H9 (cell line): Measurements from ENCODE around the gene KCNK5. TPM values are rescaled to one million over a fixed set of nuclear protein-coding genes. Genes with fewer than 3 reads are reported as not detected.

ENCODE experiments used
- DNase-seq: peaks from one replicate; pipeline ENCODE4 v3.0.0-alpha.2; 2017
- H2AFZ ChIP-seq: one replicate; pipeline ENCODE4 v1.6.1; 2013; ENCODE audit warnings: mild to moderate bottlenecking, low read length, control low read depth, moderate library complexity
- H2AK5ac ChIP-seq: 2 replicates; pipeline ENCODE4 v1.6.1; 2013; ENCODE audit warnings: low read length, control low read depth, mixed read lengths; ENCODE audit not compliant: insufficient read length
- H2BK120ac ChIP-seq: one replicate; pipeline ENCODE4 v1.6.1; 2013; ENCODE audit warnings: low read depth, mild to moderate bottlenecking, low read length, control low read depth, inconsistent platforms; ENCODE audit not compliant: poor library complexity, severe bottlenecking
- H2BK12ac ChIP-seq: 2 replicates; pipeline ENCODE4 v1.6.1; 2013; ENCODE audit warnings: low read length, control low read depth, mixed read lengths, low read depth; ENCODE audit not compliant: insufficient read length
- H2BK15ac ChIP-seq: 2 replicates; pipeline ENCODE4 v1.6.1; 2013; ENCODE audit warnings: low read depth, low read length, control low read depth
- H2BK20ac ChIP-seq: one replicate; pipeline ENCODE4 v1.6.1; 2013; ENCODE audit warnings: low read depth, mild to moderate bottlenecking, low read length, control low read depth, inconsistent platforms; ENCODE audit not compliant: poor library complexity, severe bottlenecking
- H2BK5ac ChIP-seq: 2 replicates; pipeline ENCODE4 v1.6.1; 2013; ENCODE audit warnings: low read length, control low read depth, mixed read lengths; ENCODE audit not compliant: insufficient read length
- H3K14ac ChIP-seq: 2 replicates; pipeline ENCODE4 v1.6.1; 2013; ENCODE audit warnings: low read length, control low read depth; ENCODE audit not compliant: insufficient read depth
- H3K18ac ChIP-seq: 2 replicates; pipeline ENCODE4 v1.6.1; 2013; ENCODE audit warnings: low read depth, mild to moderate bottlenecking, mixed read lengths, low read length, control low read depth; ENCODE audit not compliant: insufficient read length
- H3K23ac ChIP-seq: 2 replicates; pipeline ENCODE4 v1.6.1; 2013; ENCODE audit warnings: low read length, control low read depth, mixed read lengths, low read depth; ENCODE audit not compliant: insufficient read length
- H3K23me2 ChIP-seq: 2 replicates; pipeline ENCODE4 v1.6.1; 2013; ENCODE audit warnings: low read depth, mild to moderate bottlenecking, mixed read lengths, low read length, control low read depth; ENCODE audit not compliant: insufficient read length, poor library complexity, severe bottlenecking
- H3K27ac ChIP-seq: 2 replicates; pipeline ENCODE4 v1.5.1; 2013; ENCODE audit warnings: low read length, control low read depth, mixed read lengths, low read depth; ENCODE audit not compliant: insufficient read length
- H3K27me3 ChIP-seq: 2 replicates; pipeline ENCODE4 v1.6.1; 2013; ENCODE audit warnings: low read length, control low read depth, inconsistent platforms; ENCODE audit not compliant: insufficient read depth
- H3K4ac ChIP-seq: 2 replicates; pipeline ENCODE4 v1.6.1; 2013; ENCODE audit warnings: low read depth, mild to moderate bottlenecking, control low read depth, inconsistent platforms, low read length, moderate library complexity
- H3K4me1 ChIP-seq: 2 replicates; pipeline ENCODE4 v1.6.1; 2013; ENCODE audit warnings: low read length, control low read depth, inconsistent platforms; ENCODE audit not compliant: insufficient read depth
- H3K4me2 ChIP-seq: 2 replicates; pipeline ENCODE4 v1.6.1; 2013; ENCODE audit warnings: low read length, control low read depth, mixed read lengths; ENCODE audit not compliant: insufficient read length, insufficient read depth
- H3K56ac ChIP-seq: 2 replicates; pipeline ENCODE4 v1.6.1; 2013; ENCODE audit warnings: low read depth, mild to moderate bottlenecking, mixed read lengths, low read length, control low read depth; ENCODE audit not compliant: insufficient read length
- H3K79me1 ChIP-seq: 2 replicates; pipeline ENCODE4 v1.6.1; 2013; ENCODE audit warnings: low read depth, mild to moderate bottlenecking, moderate library complexity, low read length, control low read depth, inconsistent platforms; ENCODE audit not compliant: insufficient read depth, poor library complexity, severe bottlenecking
- H3K79me2 ChIP-seq: 2 replicates; pipeline ENCODE4 v1.6.1; 2013; ENCODE audit warnings: low read length, control low read depth, inconsistent platforms; ENCODE audit not compliant: insufficient read depth
- H3K9ac ChIP-seq: 2 replicates; pipeline ENCODE4 v1.6.1; 2013; ENCODE audit warnings: low read length, control low read depth, mixed read lengths; ENCODE audit not compliant: insufficient read length; ENCODE audit errors: extremely low read depth
- H3K9me3 ChIP-seq: one replicate; pipeline ENCODE4 v1.6.1; 2013; ENCODE audit warnings: low read depth, low read length, inconsistent platforms; ENCODE audit not compliant: control insufficient read depth
- H3T11ph ChIP-seq: one replicate; pipeline ENCODE4 v1.6.1; 2013; ENCODE audit warnings: mild to moderate bottlenecking, low read length, control low read depth, inconsistent platforms
- H4K20me1 ChIP-seq: one replicate; pipeline ENCODE4 v1.6.1; 2013; ENCODE audit not compliant: control insufficient read depth, insufficient read length, insufficient read depth
- H4K5ac ChIP-seq: 2 replicates; pipeline ENCODE4 v1.6.1; 2013; ENCODE audit warnings: low read depth, mild to moderate bottlenecking, mixed read lengths, low read length, control low read depth; ENCODE audit not compliant: insufficient read length
- H4K8ac ChIP-seq: replicated peaks from 2 replicates; pipeline ENCODE4 v1.6.1; 2013; ENCODE audit warnings: low read length, control low read depth, mixed read lengths, low read depth; ENCODE audit not compliant: insufficient read length
- H4K91ac ChIP-seq: 2 replicates; pipeline ENCODE4 v1.6.1; 2013; ENCODE audit warnings: low read depth, mild to moderate bottlenecking, moderate library complexity, mixed read lengths, low read length, control low read depth; ENCODE audit not compliant: insufficient read length
- H3K27ac Mint-ChIP-seq, 3 experiments: 2 replicates in 2 of 3; 3 replicates in 1 of 3; pipeline ENCODE4 v1.8.0; 2020 to 2021; ENCODE audit warnings: mixed read lengths in 3 of 3, mild to moderate bottlenecking in 1 of 3, moderate library complexity in 1 of 3
- H3K27me3 Mint-ChIP-seq: 2 replicates; pipeline ENCODE4 v1.8.0; 2021; ENCODE audit warnings: low read depth, mild to moderate bottlenecking, moderate library complexity, mixed read lengths
- H3K36me3 Mint-ChIP-seq, 3 experiments: 2 replicates in 2 of 3; 3 replicates in 1 of 3; pipeline ENCODE4 v1.8.0; 2020 to 2021; ENCODE audit warnings: low read depth in 3 of 3, mixed read lengths in 3 of 3; ENCODE audit not compliant: insufficient read depth in 1 of 3
- H3K4me1 Mint-ChIP-seq, 2 experiments: 2 replicates each; pipeline ENCODE4 v1.8.0; 2020; ENCODE audit warnings: mixed read lengths in 2 of 2
- H3K4me3 Mint-ChIP-seq, 2 experiments: 2 replicates in 1 of 2; 3 replicates in 1 of 2; pipeline ENCODE4 v1.8.0; 2020 to 2021; ENCODE audit warnings: mild to moderate bottlenecking in 2 of 2, mixed read lengths in 2 of 2, moderate library complexity in 1 of 2
- H3K9me3 Mint-ChIP-seq, 2 experiments: 2 replicates in 1 of 2; 3 replicates in 1 of 2; pipeline ENCODE4 v1.8.0; 2020; ENCODE audit warnings: mild to moderate bottlenecking in 2 of 2, mixed read lengths in 2 of 2, moderate library complexity in 1 of 2
- CTCF ChIP-seq: fragments of 200-600 bp; sonication (generic); conservative IDR thresholded peaks from 3 replicates; pipeline ENCODE4 v1.8.0; 2021; ENCODE audit warnings: antibody characterized with exemption, mild to moderate bottlenecking
- WGBS: extraction: QIAGEN DNeasy Blood & Tissue Kit; methylation state at CpG from one replicate; pipeline ENCODE4 v1.1.7; 2013; ENCODE audit warnings: missing lambda C conversion rate, low lambda C conversion rate, mixed read lengths; ENCODE audit not compliant: insufficient read length; ENCODE audit errors: extremely low coverage; 5-methylcytosine and 5-hydroxymethylcytosine counted together
- total RNA-seq: library from RNA; stranded (reverse); gene quantifications from 2 replicates; pipeline ENCODE4 v1.2.1, GENCODE V29; 2021

Gene KCNK5
- total RNA-seq, 1 experiment from 2014 or later = 30.0 TPM

DNA sequence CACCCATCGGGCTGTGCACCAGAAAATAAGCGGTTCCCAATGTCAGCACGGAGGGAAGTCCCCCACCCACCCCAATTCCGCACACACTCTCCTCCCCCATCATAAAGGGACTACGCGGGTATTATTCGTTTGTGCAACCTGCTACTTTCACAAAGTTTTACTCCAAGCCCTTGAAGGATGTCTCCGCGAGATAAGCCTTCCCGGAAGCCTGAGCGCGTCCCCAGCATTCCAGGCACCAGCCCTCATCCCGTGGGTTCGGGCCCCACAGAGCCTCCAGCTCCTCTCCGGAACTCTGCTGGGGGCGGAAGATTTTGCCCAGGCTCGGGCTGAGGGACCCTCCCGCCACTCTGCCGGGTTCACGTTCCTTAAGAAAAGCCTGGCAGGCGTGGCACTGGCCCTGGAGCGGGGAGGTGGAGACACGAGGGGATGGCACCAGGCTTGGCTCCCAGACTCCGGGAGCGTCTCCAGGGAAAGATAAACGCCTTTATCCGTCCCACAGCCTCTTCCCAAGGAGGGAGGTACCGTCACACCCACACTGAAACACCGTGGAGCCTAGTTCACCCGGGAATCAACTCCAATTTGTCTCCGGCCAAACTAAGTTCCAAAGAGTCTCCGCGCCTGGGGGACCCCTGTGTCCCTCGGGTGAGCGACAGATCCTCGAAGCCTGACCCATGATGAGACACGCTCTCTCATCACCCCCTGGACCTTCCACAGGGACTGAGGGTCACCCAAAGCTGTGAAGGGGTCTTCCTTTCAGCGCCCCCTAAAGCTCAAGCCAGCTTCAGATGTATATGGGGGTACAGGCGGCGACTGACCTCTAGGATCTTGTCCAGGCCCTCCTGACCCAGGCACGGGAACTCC lies 934 bp downstream of the KCNK5 start:
- Histone ChIP-seq H2BK12ac (no peak overlapping the region), H3K18ac (peak overlapping the region; percentile 81), H2AFZ (no peak overlapping the region), H4K91ac (no peak overlapping the region), H3K4me1 (peaks cover 30% of the 10 kb centered on the region), H2BK5ac (no peak overlapping the region), H2BK15ac (no peak overlapping the region), H3K23me2 (peaks cover 19% of the 10 kb centered on the region), H2AK5ac (no peak overlapping the region), H3K9ac (peak overlapping the region; percentile 81), H3K4ac (no peak overlapping the region; the same call in 1 of the 2 replicates), H3T11ph (no peak overlapping the region), H2BK20ac (no peak overlapping the region), H3K9me3 (no peaks in the 10 kb centered on the region), H3K27ac (no peak overlapping the region), H3K79me2 (peaks cover 45% of the 10 kb centered on the region; the same call in 1 of the 2 replicates), H3K27me3 (no peaks in the 10 kb centered on the region), H3K56ac (no peak overlapping the region), H3K14ac (peak overlapping the region; percentile 70), H3K4me2 (peak overlapping the region; percentile 93), H3K23ac (no peak overlapping the region), H4K5ac (no peak overlapping the region), H3K79me1 (peaks cover 18% of the 10 kb centered on the region), H4K20me1 (no peaks in the 10 kb centered on the region), H2BK120ac (no peak overlapping the region), H4K8ac (no peak overlapping the region)
- no peak for TF ChIP-seq CTCF
- H3K4me1 Mint-ChIP-seq = peaks cover 81 to 86% of the 10 kb centered on the region in 2 experiments
- no peak for DNase-seq
- H3K27me3 Mint-ChIP-seq = peaks cover 2% of the 10 kb centered on the region; the same call in 1 of the 2 replicates
- peak overlapping the region; percentile 90 to 96 for H3K4me3 Mint-ChIP-seq
- no peaks in the 10 kb centered on the region for H3K9me3 Mint-ChIP-seq
- peak overlapping the region in 2 of 3 experiments; percentile 85; a peak in 2 of 7 replicates for H3K27ac Mint-ChIP-seq
- no CpG with 5 or more reads among the region's 41 CpGs for WGBS
- peaks cover 5 to 27% (median 20%) of the 10 kb centered on the region in 3 experiments; a peak in 5 of 7 replicates for H3K36me3 Mint-ChIP-seq
